ENCODE measurements around the gene PDLIM1.

PDLIM1 gene, protein sequence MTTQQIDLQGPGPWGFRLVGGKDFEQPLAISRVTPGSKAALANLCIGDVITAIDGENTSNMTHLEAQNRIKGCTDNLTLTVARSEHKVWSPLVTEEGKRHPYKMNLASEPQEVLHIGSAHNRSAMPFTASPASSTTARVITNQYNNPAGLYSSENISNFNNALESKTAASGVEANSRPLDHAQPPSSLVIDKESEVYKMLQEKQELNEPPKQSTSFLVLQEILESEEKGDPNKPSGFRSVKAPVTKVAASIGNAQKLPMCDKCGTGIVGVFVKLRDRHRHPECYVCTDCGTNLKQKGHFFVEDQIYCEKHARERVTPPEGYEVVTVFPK

DNA sequence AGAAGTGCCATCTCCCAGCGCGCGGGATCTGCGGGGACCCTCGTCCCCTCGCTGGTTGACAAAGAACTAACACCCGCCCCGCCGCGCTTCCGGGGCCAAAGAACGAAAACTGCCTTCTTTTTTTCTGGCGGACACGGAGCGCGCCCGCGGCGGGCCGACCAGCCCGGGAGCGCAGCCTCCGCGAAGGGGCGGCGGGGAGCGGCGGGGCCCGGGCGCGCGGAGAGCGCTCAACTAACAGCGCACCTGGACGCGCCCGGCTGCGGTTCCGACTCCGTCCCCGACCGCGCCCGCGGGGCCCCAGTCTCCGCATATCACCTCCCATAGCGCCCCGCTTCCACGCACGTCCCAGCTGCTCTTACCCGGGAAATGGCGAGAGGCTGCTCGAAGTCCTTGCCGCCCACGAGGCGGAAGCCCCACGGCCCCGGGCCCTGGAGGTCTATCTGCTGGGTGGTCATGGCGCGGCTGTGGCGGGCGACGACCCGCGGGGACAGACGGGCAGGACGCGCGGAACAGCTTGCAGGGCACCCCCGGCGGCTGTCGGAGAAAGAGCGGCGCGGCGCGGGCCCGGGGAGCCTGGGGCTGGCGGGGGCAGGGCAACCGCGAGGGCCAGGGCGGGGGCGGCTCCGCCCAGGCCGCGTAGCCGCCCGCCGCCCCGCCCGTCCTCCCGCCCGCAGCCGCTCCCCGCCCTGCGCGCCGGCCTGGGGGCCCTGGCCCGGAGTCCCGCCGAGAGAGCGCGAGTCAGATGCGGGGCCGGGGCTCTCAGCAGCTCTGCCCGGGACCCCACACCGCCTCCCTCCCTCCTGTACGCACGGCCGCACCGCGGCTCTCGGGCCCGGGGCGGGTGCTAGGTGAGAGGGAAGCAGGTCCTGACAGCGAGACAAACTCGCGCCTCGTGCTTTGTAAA, at the start of gene PDLIM1:
PDLIM1 (minus strand) TSS at position 543 of the 904 bp plus-strand sequence; CDS start at position 455, 88 bp downstream.
- peak; percentile 77 to 80 for DNase-seq
- no peak for TF ChIP-seq GATA1 (IDR thresholded peaks at IDR 0.05; ENCODE audit: low read depth, low read length)
- TF ChIP-seq POLR2A (IDR thresholded peaks at IDR 0.05; ENCODE audit: low read length), result peak; percentile 63

- TF ChIP-seq POLR2A (IDR thresholded peaks at IDR 0.05; ENCODE audit: low read length) (no peak), GATA1 (IDR thresholded peaks at IDR 0.05; ENCODE audit: low read depth, low read length) (no peak)
- DNase-seq, result no peak
Observed at GRCh38 chr10:95339863-95340262, 49.1 kb upstream of the PDLIM1 start.

- TF ChIP-seq POLR2A (IDR thresholded peaks at IDR 0.05; ENCODE audit: low read length), result no peak
- no peak for TF ChIP-seq GATA1 (IDR thresholded peaks at IDR 0.05; ENCODE audit: low read depth, low read length)
- DNase-seq, result no peak
Observed at GRCh38 chr10:95337423-95338160, 46.8 kb upstream of the PDLIM1 start.

GRCh38 chr10:95336702-95337101, 45.9 kb upstream of the PDLIM1 start:
- no peak for TF ChIP-seq GATA1 (IDR thresholded peaks at IDR 0.05; ENCODE audit: low read depth, low read length)
- no peak for TF ChIP-seq POLR2A (IDR thresholded peaks at IDR 0.05; ENCODE audit: low read length)
- peak in 1 of 2 experiments; percentile 19 for DNase-seq

GRCh38 chr10:95335933-95336699, 45.3 kb upstream of the PDLIM1 start:
- TF ChIP-seq POLR2A (IDR thresholded peaks at IDR 0.05; ENCODE audit: low read length) (no peak), GATA1 (IDR thresholded peaks at IDR 0.05; ENCODE audit: low read depth, low read length) (no peak)
- no peak for DNase-seq

- no peak for TF ChIP-seq GATA1 (IDR thresholded peaks at IDR 0.05; ENCODE audit: low read depth, low read length)
- no peak for TF ChIP-seq POLR2A (IDR thresholded peaks at IDR 0.05; ENCODE audit: low read length)
- no peak for DNase-seq
Observed at GRCh38 chr10:95334805-95335144, 44.0 kb upstream of the PDLIM1 start.

GRCh38 chr10:95333997-95334804, 43.4 kb upstream of the PDLIM1 start:
- TF ChIP-seq GATA1 (IDR thresholded peaks at IDR 0.05; ENCODE audit: low read depth, low read length) (no peak), POLR2A (IDR thresholded peaks at IDR 0.05; ENCODE audit: low read length) (no peak)
- no peak for DNase-seq

- TF ChIP-seq GATA1 (IDR thresholded peaks at IDR 0.05; ENCODE audit: low read depth, low read length), result no peak
- TF ChIP-seq POLR2A (IDR thresholded peaks at IDR 0.05; ENCODE audit: low read length), result no peak
- DNase-seq, result no peak
Observed at GRCh38 chr10:95332666-95333249, 42.0 kb upstream of the PDLIM1 start.

DNA sequence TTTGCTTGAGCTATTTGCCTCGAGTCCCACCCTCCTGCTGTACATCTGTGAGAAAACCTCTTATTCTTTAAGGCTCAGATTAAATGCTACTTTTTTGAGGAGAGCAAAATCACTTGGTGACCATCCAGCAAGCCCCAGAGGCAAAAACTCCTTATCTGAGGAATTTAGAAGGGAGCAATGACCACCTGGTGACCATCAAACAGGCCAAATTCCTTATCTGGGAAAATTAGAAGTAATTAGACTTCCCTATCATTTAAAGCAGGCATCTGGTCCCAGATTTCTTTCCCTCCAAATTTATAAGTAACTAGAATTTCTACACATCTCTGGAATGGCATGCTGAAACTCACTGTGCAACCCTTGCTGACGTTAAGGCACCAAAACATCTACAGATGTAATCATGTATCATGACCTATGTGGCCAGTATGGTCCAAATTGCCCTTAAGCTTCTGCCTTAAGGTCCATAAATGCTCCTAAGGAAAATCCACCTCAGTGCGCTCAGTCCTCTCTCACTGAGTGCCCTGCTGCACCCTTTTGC, 40.9 kb upstream of the PDLIM1 start:
- TF ChIP-seq GATA1 (IDR thresholded peaks at IDR 0.05; ENCODE audit: low read depth, low read length), result no peak
- TF ChIP-seq POLR2A (IDR thresholded peaks at IDR 0.05; ENCODE audit: low read length), result no peak
- no peak for DNase-seq

GRCh38 chr10:95330966-95331453, 40.2 kb upstream of the PDLIM1 start:
- TF ChIP-seq GATA1 (IDR thresholded peaks at IDR 0.05; ENCODE audit: low read depth, low read length), result no peak

GRCh38 chr10:95329296-95329695, 38.5 kb upstream of the PDLIM1 start:
- TF ChIP-seq POLR2A (IDR thresholded peaks at IDR 0.05; ENCODE audit: low read length) (no peak), GATA1 (IDR thresholded peaks at IDR 0.05; ENCODE audit: low read depth, low read length) (no peak)
- no peak for DNase-seq

More at GRCh38 chr10:95330966-95331453, 40.2 kb upstream of the PDLIM1 start:
- no peak for DNase-seq

DNA sequence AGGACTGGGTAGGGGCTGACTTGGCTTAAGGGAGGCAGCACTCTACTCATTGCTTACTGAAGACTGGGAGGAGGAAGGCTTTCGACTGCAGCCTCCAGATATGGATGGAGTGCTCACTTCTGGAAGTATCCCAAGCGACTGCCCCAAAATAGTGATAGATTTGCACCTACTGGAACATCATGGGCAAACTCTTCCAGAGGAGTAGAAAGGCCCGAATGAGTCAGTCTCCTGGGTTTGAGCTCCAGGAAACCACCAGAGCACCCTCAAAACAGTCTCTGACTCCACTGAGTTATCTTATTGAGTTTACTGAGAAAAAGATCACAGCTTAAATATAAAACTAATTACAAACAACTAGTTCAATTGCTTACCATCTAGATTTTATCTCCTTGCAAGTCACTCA, 37.2 kb upstream of the PDLIM1 start:
- DNase-seq, result no peak
- no peak for TF ChIP-seq POLR2A (IDR thresholded peaks at IDR 0.05; ENCODE audit: low read length)
- TF ChIP-seq GATA1 (IDR thresholded peaks at IDR 0.05; ENCODE audit: low read depth, low read length), result no peak
